NT2/D1 (cell line): ENCODE results near the gene PRKAR2B.

Source experiments
- SUZ12 ChIP-seq: IDR thresholded peaks from 2 replicates; pipeline ENCODE4 v1.6.1; 2011; ENCODE audit not compliant: insufficient read length, insufficient read depth; ENCODE audit errors: extremely low read depth
- YY1 ChIP-seq: IDR thresholded peaks from 2 replicates; pipeline ENCODE4 v1.6.1; 2011; ENCODE audit not compliant: insufficient read length, insufficient read depth
- ZNF274 ChIP-seq: IDR thresholded peaks from 2 replicates; pipeline ENCODE4 v1.6.1; 2011; ENCODE audit warnings: mild to moderate bottlenecking, low read depth, low read length

DNA sequence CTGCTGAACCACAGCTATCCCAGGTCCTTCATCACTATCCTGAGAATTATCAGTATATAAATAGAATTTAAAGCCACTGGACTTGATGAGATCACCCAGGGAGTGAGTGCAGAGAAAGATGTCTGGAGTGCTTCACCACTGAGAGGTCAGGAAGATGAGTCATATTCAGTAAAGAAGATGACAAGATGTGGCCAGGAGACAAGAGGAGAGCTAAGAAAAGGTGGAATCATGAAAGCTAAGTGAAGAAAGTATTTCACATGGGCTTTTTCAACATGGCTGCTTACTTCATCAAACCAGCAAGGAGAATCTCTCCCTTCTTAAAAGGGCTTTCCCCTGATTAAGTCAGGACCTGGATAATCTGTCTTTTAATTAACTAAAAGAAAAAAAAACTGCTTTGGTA, 9.1 kb upstream of the PRKAR2B start:
- no peak for TF ChIP-seq ZNF274
- TF ChIP-seq YY1: no peak
- no peak for TF ChIP-seq SUZ12
